NT2/D1 (cell line): ENCODE results near the gene PARD6G.
"Not testable (repeated sequence)": the region's sequence is repeated elsewhere in the genome, so short reads cannot be mapped to it uniquely, and the experiment has no call there.

Source experiments
- DNase-seq: peaks from one replicate; pipeline ENCODE4 v3.0.0-alpha.2; 2011; ENCODE audit warnings: low read depth, low spot score
- H3K27me3 ChIP-seq: 2 replicates; pipeline ENCODE4 v1.6.0; 2011; ENCODE audit warnings: mild to moderate bottlenecking; ENCODE audit not compliant: insufficient read length, insufficient read depth
- H3K36me3 ChIP-seq: 2 replicates; pipeline ENCODE4 v1.6.1; 2011; ENCODE audit warnings: mild to moderate bottlenecking, low read length, mixed read lengths; ENCODE audit not compliant: insufficient read depth, insufficient read length
- H3K4me1 ChIP-seq: 2 replicates; pipeline ENCODE4 v1.5.1; 2011; ENCODE audit not compliant: insufficient read depth, insufficient read length
- H3K4me3 ChIP-seq: 2 replicates; pipeline ENCODE4 v1.5.1; 2011; ENCODE audit warnings: low read depth; ENCODE audit not compliant: insufficient read length
- H3K9ac ChIP-seq: 2 replicates; pipeline ENCODE4 v1.6.0; 2011; ENCODE audit warnings: low read depth; ENCODE audit not compliant: insufficient read length
- H3K9me3 ChIP-seq: 2 replicates; pipeline ENCODE4 v1.5.1; 2011; ENCODE audit warnings: mild to moderate bottlenecking, low read length; ENCODE audit not compliant: insufficient read depth
- SUZ12 ChIP-seq: IDR thresholded peaks from 2 replicates; pipeline ENCODE4 v1.6.1; 2011; ENCODE audit not compliant: insufficient read length, insufficient read depth; ENCODE audit errors: extremely low read depth
- YY1 ChIP-seq: IDR thresholded peaks from 2 replicates; pipeline ENCODE4 v1.6.1; 2011; ENCODE audit not compliant: insufficient read length, insufficient read depth
- ZNF274 ChIP-seq: IDR thresholded peaks from 2 replicates; pipeline ENCODE4 v1.6.1; 2011; ENCODE audit warnings: mild to moderate bottlenecking, low read depth, low read length

PARD6G gene

DNA sequence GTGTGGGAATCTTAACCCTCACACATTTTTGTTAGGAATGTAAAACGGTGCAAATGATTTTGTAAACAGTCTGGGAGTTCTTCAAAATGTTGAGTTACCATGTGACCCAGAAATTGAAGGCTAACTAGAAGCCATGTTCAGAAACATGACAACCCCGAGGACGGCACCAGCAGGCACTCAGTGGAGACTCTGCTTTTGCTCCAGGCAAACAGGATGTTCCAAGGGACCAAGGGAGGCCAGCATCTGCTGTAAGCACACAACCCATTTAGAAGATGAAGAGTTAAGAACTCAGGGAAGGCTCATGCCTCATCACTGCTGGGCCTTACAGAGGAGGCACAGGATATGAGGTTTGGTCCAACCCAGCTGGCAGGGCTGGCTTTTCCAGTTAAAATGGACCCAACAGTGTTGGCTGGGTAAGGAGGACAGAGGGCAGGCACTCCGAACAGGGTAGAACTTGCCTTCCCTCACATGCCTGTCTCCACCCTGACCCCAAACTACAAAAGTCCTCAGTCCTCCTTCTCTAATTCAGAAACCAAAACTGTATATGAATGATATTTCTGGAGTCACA lies 23.6 kb downstream of the PARD6G start:
- H3K4me1 ChIP-seq: no peaks in the 10 kb centered on the region
- DNase-seq: no peak

DNA sequence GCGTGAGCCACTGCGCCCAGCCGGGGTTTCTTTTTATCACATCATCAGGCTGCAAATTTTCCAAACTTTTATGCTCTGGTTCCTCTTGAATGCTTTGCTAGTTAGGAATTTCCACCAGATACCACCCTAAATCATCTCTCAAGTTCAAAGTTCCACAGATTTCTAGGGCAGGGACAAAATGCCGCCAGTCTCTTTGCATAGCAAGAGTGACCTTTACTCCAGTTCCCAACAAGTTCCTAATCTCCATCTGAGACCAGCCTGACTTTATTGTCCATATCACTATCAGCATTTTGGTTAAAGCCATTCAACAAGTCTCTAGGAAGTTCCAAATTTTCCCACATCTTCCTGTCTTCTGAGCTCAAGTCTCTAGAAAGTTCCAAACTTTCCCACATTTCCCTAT lies 27.8 kb downstream of the PARD6G start:
- not testable (repeated sequence) for H3K9ac ChIP-seq, H3K36me3 ChIP-seq, H3K27me3 ChIP-seq, DNase-seq, H3K4me3 ChIP-seq, H3K4me1 ChIP-seq
- peaks cover 19% of the 10 kb centered on the region for H3K9me3 ChIP-seq

More for the DNA sequence above, 23.6 kb downstream of the PARD6G start:
- Histone ChIP-seq H3K4me3 (no peak overlapping the region), H3K27me3 (no peaks in the 10 kb centered on the region), H3K9ac (no peak overlapping the region), H3K9me3 (peaks cover 14% of the 10 kb centered on the region), H3K36me3 (no peaks in the 10 kb centered on the region)
- TF ChIP-seq YY1 (no peak), ZNF274 (no peak), SUZ12 (no peak)

DNA sequence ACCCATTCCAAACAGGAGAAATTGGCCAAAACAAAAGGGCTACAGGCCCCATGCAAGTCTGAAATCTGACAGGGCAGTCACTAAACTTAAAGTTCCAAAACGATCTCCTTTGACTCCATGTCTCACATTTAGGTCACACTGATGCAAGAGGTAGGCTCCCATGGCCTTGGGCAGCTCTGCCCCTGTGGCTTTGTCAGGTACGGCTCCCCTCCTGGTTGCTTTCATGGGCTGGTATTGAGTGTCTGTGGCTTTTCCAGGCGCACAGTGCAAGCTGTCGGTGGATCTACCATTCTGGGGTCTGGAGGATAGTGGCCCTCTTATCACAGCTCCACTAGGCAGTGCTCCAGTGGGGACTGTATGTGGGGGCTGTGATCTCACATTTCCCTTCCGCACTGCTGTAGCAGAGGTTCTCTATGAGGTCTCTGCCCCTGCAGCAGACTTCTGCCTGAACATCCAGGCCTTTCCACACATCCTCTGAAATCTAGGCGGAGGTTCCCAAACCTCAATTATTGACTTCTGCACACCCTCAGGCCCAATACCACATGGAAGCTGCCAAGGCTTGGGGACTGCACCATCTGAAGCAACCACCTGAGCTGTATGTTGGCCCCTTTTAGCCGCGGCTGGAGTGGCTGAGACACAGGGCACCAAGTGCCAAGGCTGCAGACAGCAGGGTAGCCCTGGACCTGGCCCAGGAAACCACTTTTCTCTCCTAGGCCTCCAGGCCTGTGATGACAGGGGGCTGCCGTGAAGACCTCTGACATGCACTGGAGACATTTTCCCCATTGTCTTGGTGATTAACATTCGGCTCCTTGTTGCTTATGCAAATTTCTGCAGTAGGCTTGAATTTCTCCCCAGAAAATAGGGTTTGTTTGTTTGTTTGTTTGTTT lies 28.7 kb downstream of the PARD6G start:
- peaks cover 19% of the 10 kb centered on the region for H3K9me3 ChIP-seq
- no peaks in the 10 kb centered on the region for H3K4me1 ChIP-seq
- H3K4me3 ChIP-seq: no peak overlapping the region
- no peaks in the 10 kb centered on the region for H3K27me3 ChIP-seq
- no peaks in the 10 kb centered on the region for H3K36me3 ChIP-seq
- H3K9ac ChIP-seq: no peak overlapping the region
- TF ChIP-seq SUZ12 (no peak), YY1 (no peak), ZNF274 (no peak)
- no peak for DNase-seq

DNA sequence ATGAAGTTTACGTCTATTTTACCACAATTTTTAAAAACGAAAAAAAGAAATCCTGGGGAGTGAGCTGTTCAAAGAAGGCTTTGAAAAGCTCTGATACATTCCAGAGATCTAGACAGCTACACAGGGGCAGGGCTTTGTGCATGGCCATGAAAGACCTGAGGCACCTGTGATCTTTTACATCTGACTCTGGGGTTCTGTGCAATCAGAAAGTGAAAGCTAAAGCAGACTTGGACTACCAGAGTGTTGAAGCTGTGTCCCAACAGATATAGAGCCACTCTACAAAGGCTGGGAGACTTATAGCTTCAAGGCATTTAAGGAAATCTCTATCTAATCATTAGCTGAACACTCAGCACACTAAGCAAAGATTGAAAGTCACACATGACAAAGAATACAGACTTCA lies 34.1 kb downstream of the PARD6G start:
- no peak for TF ChIP-seq ZNF274
- no peak for TF ChIP-seq SUZ12
- TF ChIP-seq YY1: no peak
- Histone ChIP-seq H3K36me3 (no peaks in the 10 kb centered on the region), H3K9me3 (peaks cover under 1% of the 10 kb centered on the region; the same call in 1 of the 2 replicates), H3K4me3 (no peak overlapping the region), H3K9ac (no peak overlapping the region), H3K27me3 (no peaks in the 10 kb centered on the region), H3K4me1 (no peaks in the 10 kb centered on the region)
- no peak for DNase-seq

DNA sequence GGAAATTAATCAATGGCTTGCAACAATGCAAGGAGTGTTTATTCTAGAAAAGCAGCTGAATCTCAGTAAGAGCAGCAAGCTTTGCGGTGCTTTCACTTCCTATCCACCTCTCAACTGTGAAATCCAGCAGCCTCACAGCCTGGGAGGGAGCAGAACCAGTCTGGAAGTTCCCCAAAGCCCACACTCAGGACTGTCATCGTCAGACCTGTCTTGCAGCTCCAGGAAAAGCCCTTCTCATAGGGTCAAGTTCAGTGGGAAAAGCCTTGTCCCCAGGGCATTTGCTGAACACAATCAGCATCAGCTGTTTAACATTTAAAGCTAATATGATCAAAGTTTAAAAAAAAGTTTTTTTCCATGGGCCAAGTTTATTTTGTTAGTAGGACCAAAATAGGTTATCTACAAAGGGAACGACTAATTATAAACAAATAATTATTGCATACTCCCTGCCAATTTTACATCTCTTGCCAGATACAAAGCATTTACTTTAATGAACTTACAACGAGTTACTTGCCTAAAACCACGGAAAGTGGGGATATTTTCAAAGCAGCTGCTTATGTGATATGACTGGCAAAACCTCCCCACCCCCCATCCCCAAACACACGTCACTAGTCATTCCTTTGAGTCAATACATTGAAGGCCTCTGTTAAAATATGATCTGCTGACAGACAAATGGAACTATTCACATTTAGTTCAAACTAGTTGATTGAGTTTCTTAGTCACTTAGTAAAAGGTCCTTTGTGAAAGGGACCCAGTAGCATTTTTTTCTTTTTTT lies 36.8 kb downstream of the PARD6G start:
- no peak overlapping the region for H3K9ac ChIP-seq
- H3K27me3 ChIP-seq: no peaks in the 10 kb centered on the region
- TF ChIP-seq ZNF274 (no peak), YY1 (no peak), SUZ12 (no peak)
- no peaks in the 10 kb centered on the region for H3K4me1 ChIP-seq
- no peak overlapping the region for H3K4me3 ChIP-seq
- no peaks in the 10 kb centered on the region for H3K36me3 ChIP-seq
- no peak for DNase-seq
- no peaks in the 10 kb centered on the region for H3K9me3 ChIP-seq

DNA sequence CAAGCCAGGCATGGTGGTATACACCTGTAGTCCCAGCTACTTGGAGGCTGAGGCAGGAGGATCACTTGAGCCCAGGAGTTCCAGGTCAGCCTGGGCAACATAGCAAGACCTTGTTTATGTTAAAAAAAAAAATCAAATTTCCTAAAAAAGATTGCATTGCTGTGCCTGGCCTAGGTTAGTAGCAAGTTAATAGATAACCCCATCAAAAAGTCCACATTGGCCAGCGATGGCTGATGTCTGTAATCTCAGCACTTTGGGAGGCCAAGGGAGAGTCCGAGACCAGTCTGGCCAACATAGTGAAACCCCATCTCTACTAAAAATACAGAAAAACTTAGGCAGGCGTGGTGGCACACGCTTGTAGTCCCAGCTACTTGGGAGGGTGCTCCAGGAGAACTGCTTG lies 38.7 kb downstream of the PARD6G start:
- H3K9me3 ChIP-seq: no peaks in the 10 kb centered on the region
- no peak for DNase-seq
- H3K4me3 ChIP-seq: no peak overlapping the region
- no peaks in the 10 kb centered on the region for H3K4me1 ChIP-seq
- H3K36me3 ChIP-seq: no peaks in the 10 kb centered on the region
- no peaks in the 10 kb centered on the region for H3K27me3 ChIP-seq
- no peak overlapping the region for H3K9ac ChIP-seq
- TF ChIP-seq SUZ12: no peak
- no peak for TF ChIP-seq YY1
- no peak for TF ChIP-seq ZNF274

DNA sequence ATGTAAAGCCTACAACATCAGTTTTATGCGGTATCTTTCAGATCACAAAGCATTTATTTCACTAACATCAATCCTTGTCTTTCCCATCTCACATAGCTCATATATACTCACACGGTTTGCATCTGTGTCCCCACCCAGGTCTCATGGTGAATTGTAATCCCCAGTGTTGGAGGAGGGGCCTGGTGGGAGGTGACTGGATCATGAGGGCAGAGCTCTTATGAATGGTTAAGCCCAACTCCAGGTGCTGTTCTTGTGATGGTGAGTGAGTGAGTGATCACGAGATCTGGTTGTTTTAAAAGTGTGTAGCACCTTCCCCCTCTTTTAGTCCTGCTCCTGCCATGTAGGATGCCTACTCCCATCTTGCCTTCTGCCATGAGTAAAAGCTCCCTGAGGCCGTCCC lies 42.0 kb downstream of the PARD6G start:
- Histone ChIP-seq H3K9me3 (no peaks in the 10 kb centered on the region), H3K27me3 (no peaks in the 10 kb centered on the region), H3K9ac (no peak overlapping the region), H3K4me3 (no peak overlapping the region), H3K36me3 (no peaks in the 10 kb centered on the region), H3K4me1 (peaks cover 10% of the 10 kb centered on the region)
- no peak for DNase-seq
- TF ChIP-seq YY1 (no peak), SUZ12 (no peak), ZNF274 (no peak)
